GM21367 (cell line): ENCODE measurements around the gene HIBADH.
"Not testable (repeated sequence)": the region's sequence is repeated elsewhere in the genome, so short reads cannot be mapped to it uniquely, and the experiment has no call there.

Source experiments
- ATAC-seq: cut with Tn5 transposase; IDR thresholded peaks from one replicate; pipeline ENCODE4 v1.9.1; 2021; ENCODE audit not compliant: unreplicated experiment

HIBADH gene

DNA sequence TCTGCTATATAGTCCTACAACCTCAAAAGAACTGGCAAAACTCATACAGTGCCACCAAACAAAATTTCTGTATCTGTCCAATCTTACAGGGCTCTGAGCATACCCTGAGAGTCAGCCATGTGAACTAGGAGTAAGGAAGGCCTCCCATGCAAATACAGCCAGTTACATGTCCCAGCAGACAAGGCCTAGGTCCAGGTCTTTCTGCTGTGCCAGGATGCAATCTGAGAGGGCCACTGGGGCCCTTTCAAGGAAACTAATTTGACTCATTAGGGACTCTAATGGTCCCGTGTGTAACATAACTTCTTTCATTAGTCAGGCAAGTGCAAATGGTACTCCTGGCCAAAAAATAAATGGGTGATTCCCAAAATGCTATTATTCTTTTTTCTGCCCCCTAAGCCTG is 17.9 kb upstream of the HIBADH start:
- no peak for ATAC-seq

DNA sequence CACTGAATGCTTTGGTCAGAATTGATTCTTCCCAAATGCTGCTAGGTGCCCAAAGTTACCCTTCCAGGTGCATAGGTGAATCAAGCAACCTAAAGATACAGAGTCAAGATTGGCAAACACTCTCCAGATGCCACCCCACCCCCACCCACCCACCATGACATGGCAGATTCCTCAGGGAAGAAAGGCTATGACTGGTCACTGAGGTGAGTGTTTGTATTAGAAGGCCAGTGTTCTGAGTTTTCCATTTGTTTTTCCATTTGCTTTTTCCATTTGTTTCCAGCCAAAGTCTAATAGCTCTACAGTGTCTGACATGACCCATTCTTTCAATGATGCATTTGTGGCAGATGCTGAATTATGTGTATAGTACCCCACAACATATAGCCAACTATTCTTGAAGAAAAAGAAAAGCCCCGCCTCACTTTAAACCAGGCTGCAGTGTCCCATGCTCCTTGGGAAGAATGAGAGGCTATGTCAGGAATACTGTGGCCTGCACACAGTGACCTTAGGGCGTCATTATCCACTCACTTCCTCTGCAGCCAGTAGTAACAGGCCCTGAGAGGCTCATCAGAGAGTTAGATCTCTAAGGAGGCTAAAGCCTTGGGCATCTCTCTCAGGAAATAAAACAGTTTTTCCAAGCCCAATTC is 16.1 kb upstream of the HIBADH start:
- no peak for ATAC-seq

DNA sequence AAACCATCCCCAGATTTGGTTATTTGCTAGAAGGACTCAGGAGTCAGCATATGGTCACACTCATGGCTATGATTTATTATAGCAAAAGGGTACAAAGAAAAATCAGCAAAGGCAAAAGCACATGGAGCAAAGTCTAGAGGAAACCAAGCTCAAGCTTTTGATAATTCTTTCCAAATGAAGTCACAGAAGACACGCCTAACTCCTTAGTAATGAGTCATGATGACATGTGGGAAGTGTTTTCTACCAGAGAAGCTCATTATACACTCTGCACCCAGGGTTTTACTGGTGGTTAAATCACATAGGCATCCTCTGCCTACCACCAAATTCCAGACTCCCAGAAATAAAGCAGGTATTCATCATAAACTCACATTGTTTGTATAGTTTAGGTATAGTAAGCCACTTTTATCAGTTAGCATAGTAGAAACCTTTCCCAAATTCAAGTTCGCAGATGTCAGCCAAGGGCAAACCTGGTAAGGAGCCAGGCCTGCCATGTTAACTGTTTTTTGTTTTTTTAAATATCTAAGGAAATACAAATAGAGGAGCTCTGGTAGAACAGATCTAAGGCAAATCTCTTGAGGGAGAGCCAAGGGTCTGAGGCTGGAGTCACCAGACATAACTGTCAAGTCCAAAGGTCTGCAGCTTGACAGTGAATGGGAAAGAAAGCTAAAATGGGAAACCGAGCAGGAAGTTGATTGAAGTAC is 15.4 kb upstream of the HIBADH start:
- ATAC-seq, result no peak

DNA sequence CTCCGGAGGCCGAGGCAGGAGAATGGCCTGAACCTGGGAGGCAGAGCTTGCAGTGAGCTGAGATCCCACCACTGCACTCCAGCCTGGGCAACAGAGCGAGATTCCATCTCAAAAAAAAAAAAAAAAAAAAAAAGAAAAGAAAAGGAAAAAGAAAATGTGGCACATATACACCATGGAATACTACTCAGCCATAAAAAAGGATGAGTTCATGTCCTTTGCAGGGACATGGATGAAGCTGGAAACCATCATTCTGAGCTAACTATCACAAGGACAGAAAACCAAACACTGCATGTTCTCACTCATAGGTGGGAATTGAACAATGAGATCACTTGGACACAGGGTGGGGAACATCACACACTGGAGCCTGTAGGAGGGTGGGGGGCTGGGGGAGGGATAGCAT is 11.4 kb upstream of the HIBADH start:
- not testable (repeated sequence) for ATAC-seq

DNA sequence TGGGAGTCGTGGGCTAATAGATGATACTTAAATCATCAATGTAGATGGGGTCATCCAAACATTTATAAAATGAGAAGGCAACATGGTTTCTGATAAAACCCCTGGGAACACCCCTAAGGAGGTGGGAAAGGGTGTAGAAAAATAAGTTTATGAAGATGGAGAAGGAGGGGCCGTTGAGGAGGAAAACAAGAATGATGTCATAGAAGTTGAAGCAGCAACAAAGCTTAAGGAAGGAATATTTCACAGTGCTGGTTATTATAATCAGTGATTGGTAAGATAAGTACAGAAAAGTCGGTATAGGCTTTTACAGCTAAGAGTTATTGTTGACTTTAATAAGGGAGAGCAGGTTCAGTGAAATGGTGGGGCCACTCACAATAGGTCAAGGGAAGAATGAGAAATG is 9.0 kb upstream of the HIBADH start:
- no peak for ATAC-seq

DNA sequence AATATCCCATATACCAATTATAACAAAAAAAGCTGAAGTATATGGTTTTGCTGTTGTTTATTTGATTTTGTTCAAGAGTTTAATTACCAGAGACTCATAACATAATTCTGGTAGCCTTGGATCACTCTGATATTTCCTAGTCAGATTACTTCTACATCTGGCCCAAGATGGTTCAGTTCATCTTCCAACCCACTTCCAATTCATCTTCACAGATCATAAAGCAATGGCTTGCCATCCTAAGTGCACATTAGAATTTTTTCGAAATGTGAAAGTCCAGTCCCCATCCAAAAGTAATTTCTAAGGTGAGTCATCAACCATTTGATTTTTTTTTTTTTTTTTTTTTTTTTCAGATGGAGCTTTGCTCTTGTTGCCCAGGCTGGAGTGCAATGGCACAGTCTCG is 8.0 kb upstream of the HIBADH start:
- ATAC-seq, result no peak

DNA sequence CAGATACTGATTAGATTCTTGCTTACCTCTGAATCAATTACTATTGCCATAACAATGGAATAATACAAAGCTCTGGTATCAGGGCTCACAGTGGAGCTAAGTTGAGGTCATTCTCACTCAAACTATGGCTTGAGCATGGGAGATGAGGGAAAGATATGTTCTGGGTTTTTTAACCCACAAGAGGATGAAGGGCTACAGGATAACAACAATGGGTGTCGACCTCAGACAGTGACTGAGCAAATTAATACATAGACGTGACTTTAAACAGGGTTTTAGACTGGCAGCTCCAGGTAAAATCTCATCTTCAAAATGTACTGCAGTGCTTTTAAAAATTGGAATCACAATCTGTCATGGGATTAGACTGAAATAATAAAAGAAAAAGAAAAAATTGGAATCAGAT is 7.5 kb upstream of the HIBADH start:
- no peak for ATAC-seq

DNA sequence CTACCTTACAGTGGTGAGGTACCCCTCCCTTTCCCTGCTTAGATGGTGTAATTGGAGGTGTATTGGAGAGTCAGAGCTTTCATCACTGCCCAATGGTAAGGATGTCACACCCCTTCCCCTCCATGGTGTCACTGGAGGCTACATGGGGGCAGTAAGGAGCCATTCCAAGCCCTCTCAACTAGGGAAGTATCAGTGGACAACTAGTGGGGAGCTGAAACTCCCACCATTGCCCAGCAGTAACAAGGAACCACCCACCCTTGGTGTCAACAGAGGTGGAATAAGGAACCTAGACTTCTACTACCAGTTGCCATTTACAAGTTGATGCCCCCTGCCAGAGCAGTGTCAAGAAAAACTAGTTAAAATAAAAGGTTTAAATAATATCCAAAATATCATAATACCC is 2.8 kb upstream of the HIBADH start:
- ATAC-seq, result no peak

DNA sequence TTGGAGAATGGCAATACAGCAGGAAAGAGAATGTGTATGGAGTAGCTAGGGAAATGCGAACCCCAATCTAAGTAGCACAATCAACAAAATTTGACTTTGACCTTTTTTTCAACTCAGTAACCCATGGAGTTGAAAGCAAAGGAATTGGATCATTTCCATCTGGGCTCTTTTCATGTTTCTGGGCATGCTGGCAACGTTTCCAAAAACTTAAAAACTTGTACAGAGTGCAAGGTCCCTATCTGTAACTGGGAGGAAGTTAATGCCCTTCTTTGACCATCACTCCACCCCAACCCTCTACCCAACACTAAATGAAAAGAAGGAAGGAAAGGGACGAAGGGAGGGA is 1.3 kb upstream of the HIBADH start:
- no peak for ATAC-seq

DNA sequence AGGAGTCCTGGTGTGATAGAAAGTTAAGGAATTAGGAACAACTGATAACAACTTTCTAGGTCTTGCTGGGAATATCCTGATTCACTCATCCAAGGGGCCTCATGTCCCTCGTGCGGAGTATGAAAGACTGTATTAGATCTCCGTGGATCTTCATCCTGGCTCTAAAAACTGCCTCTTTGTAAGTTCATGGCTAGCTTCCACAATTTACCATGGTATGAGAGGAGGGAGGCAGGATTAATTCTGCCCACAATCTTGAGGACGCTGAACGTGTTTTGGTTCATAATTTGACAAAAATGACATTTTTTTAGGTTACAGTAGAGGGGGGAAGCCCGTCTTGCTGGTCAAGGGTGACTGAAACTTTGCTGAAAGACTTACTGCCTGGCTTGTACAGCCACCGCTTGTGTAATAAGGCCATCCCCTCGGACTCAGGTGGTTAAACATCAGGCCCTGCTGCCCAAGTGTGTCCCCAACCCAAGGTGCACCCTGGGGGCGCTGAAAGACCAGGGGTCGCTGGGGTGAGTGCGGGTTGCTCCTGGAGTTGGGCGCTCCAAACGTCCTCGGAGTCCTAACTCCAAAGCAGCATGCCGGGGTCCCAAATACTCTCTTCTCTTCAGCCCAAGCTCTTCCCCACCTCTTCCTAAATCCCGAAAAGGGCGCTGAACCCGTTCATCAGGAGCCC is 733 bp downstream of the HIBADH start:
- ATAC-seq, result no peak

DNA sequence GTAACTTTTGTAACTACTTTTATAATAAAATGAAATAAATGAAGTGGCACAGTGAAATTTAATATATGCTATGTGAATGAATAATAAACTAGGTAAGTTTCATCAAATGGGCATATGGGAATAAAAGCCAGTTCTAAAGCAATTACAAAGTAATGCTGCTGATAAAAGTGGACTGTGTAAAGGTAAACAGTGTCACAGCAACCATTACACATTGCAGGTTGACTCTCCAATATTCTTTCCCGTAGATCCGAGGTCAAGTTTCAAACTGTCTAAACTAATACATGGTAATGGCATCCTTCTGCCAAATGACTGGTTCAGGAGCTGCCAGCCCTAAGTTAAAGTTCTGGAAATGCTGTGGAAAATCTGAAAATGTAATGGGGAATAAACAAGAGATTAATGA is 6.0 kb downstream of the HIBADH start:
- ATAC-seq, result no peak

DNA sequence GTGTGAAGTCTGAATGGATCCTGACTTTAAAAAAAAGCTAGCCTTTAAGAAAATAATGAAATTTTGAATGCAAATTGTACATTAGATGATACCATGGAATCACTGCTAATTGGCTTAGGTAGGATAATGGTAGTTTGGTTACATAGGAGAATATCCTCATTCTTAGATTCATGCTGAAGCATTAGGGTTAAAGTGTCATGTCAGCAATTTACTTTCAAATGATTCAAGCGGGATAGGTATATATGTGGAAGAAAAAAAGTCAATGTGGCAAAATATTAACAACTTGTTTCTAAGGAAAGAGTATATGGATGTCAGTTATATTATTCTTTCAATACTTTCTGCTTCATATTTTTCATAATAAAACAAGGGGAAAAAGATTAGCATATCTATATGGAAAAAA is 7.5 kb downstream of the HIBADH start:
- ATAC-seq, result no peak

DNA sequence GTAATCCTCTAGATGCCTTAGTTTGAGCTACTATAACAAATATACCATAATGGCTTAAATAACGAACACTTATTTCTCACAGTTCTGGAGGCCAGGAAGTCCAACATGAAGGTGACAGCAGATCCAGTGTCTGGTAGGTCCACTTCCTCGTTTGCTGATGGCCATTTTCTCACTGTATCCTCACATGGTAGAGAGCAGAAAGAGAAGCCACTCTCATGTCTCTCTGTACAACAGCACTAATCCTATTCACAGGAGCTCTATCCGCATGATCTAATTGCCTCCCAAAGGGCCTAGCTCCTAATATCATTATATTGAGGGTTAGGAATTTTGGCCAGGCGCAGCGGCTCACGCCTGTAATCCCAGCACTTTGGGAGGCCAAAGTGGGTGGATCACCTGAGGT is 10.2 kb downstream of the HIBADH start:
- ATAC-seq, result no peak

DNA sequence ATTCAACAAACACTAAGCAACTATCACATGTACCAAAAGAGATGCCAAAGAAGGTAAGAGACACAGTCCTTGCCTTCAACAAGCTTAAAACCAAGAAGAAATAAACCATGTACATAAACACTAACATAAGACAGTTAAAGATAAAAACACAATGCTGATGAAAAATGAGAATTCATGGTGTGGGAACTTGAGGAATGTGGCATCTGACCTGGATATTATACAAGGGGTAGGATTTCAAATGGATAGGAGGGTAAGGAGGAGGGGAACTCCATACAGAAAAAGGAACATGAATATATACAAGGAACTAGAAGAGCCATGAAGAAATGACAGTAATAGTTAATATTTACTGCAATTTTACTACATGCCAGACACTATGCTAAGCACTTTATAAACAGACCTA is 11.0 kb downstream of the HIBADH start:
- ATAC-seq, result no peak

DNA sequence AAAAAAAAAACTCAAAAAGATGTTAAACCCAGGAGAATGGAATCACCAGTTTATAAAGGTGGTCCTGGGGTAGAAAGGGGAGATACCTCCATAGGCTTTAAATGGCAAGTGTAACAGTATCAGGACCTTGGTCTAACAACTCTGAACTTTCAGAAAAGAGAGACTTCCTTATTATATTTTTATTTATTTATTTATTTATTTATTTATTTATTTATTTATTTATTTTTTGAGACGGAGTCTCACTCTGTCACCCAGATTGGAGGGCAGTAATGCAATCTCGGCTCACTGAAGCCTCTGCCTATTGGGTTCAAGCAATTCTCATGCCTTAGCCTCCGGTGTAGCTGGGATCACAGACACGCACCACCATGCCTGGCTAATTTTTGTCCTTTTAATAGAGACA is 12.4 kb downstream of the HIBADH start:
- no peak for ATAC-seq

DNA sequence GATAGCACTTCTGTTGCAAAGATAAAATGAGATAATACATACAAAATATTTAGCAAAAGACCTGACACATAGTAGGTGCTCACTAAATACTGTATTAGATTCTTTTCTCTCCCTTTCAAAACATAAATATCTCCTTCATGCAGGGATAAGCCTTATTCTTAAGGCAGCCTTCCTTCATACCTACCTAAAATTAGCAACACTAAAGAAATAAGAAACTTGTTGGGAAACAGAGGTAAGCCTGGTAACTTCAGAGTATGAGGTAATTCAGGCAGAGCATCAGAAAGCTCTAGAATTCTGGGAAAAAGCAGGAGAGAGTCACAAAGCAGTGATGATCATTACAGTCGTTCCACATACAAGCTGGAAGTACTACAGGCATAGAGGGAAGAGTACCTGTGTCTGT is 15.2 kb downstream of the HIBADH start:
- no peak for ATAC-seq

DNA sequence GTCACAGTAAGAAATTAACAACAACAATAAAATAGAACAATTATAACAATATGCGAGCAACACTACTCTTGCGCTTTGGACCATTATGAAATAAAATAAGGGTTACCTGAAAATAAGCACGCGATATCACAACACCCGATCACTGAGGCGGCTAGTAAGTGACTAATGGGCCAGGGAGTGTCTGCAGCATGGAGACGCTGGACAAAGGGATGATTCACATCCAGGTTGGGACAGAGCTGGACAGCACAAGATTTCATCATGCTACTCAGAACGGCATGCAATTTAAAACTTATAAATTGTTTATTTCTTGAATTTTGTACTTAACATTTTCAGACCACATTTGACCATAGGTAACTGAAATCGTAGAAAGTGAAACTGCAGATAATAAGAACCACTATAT is 15.6 kb downstream of the HIBADH start:
- ATAC-seq, result no peak

DNA sequence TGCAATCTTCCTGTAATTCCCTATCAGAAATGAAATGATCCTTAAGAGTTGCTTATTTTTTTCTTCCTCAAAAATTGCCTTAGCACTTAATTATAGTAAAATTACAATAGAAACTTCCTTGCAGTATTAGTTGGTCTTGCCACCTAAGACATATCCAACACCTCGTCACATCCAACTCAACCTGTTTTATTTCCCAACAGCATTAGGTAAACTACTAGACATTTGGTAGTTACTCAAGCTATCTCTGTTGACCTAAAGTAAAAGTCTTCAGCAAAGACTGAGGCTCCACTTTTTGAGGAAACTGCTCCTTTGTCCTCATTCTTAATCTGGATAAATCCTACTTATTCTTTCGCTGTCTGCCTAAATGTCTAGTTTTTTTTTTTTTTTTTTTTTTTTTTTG is 20.4 kb downstream of the HIBADH start:
- no peak for ATAC-seq

DNA sequence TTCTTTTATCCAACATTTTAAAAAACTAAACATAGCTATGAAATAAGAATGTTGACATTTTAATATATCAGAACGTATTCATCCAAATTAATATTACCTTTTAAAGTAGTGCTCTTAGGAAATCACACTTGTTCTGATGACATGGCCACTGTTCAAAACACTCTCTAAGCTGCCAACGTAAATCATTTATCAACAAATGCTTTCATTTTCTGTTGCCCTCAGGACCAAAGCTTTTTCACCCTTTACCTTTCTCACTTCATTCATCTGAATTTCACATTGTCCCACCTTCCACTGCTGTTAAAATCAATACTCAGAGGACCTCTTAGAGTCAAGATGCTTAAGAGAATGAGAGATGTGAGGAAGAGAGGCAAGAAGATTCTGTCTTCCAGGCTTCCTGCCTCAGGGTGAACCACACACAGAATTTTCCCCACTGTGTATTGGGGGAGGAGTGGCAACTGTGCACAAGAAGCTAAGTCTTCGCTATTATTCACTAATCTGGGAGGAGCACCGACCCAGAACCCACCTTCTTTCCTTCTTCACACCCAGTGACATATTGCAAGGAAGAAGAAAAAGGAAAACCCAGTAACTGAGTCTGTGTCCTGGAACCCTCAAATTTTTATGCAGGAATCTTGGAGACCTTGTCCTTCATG is 21.0 kb downstream of the HIBADH start:
- ATAC-seq, result no peak

DNA sequence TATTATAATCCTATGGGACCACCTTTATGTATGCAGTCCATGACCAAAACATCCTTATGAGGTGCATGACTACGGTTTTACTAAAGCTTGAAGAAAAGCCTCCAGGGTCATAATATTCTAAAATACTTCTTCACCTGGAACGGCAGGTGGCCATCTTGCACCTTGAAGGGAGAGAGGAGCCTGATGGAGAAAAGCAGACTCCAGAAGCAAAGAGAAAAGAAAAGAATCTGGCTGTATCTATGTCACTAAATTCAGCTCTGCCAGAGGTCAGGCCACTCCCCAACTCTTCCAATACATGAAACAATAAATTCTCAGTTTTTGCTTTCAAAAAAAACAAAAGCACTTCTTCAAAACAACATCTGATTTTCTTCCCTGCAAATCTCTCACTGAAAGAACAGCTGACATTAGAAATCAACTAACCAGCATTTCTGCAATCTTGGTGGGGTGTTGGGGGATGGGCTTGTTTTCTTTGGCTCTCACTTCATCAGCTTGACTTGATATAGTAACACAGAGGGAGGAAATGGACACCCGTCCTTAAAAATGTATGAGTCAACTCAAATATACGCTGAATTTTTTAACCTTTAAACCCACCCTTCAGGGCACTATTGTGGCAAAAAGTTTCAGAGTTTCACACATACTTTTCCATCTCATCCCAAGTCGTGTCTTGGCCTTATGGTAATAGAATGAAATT is 21.7 kb downstream of the HIBADH start:
- no peak for ATAC-seq

DNA sequence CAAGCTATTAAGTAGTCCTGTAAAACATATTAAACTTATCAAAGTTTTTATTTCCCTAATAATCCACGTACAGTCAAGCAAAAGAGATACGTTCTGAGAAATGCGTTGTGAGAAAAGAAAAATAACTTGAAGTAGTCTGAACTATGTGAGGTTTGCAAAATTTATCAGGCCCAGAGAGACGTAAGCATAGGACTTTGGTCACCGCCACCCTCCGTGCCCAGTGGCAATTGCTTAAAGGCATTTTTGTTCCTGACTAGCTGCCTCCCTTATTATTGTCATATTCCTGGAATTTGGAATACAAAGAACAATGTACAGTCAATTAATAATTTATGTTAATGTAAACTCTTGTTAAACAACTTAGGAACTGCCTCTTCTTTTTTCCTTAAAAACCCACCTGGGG is 22.8 kb downstream of the HIBADH start:
- no peak for ATAC-seq

DNA sequence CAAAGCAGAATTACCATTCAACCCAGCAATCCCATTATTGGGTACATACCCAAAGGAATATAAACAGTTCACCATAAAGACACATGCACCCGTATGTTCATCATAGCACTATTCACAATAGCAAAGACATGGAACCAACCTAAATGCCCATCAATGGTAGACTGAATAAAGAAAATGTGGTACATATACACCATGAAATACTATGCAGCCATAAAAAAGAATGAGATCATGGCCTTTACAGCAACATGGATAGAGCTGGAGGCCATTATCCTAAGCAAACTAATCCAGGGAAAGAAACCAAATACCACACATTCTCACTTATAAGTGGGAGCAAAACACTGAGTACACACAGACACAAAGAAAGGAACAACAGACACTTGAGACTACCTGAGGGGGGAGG is 23.6 kb downstream of the HIBADH start:
- not testable (repeated sequence) for ATAC-seq
